ENCODE results near the gene DHX16. TPM values are rescaled to one million over a fixed set of nuclear protein-coding genes. Genes with fewer than 3 reads are reported as not detected.
"Not testable (repeated sequence)": the region's sequence is repeated elsewhere in the genome, so short reads cannot be mapped to it uniquely, and the experiment has no call there.

DHX16 gene
- total RNA-seq = 53.4 and 56.7 TPM in 2 replicates

DNA sequence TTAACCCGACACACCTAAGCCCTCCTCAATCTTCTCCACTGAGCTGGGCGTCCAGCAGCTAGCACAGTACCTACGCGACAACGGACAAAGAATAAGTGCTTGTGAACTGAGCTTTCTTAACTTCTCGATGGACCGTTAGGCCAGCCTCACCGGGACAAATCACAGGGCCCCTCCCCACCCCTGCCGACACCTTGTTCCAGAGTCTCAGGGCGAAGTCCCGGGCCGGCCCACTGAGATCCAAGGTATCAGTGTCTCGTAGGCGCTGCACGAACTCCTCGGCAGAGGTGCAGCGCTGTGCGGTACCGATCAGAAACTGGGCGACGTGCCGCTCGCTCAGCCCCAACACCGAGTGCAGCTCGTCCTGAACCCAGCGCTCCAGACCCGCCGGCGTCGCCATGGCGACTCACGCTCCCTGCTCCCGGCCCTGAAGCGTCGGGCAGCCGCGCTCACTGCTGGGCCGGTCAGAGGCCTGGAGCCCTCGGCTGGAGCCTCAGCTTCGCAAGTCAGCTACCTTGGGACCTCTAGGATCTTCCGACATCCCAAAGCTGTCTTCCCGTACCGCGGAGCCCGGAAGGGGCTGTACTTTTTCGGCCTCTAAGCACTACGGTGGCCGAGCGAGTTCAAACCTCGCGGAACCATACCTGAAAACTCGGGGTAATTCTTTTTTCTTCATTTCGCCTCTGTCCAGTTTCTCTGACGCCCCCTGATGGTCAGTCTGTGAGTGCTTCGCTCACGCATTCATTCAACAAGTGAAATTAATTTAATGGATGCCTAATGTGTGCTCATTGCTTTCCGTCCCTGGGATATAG lies at the start of gene DHX16:
TSS of gene DHX16 (minus strand) at position 562 of the 809 bp plus-strand sequence. CDS start at position 397, 165 bp downstream.
- intact Hi-C loops (cut with micrococcal nuclease) = loop anchor here (1.0 to 10.0 kb wide), 3 partner anchors 25 to 188 kb away; partner anchors contain the start of genes C6orf136, HLA-E, MRPS18B and PPP1R10
- Mint-ChIP-seq H3K27me3 (no peaks in the 10 kb centered on the region), H3K36me3 (ENCODE audit: low read depth) (peaks cover 41% of the 10 kb centered on the region), H3K27ac (peak within 1 kb of the TSS; percentile 54), H3K9me3 (no peaks in the 10 kb centered on the region), H3K4me1 (peaks cover 32% of the 10 kb centered on the region), H3K4me3 (peak within 1 kb of the TSS; percentile 80)
- peak; percentile 97 for DNase-seq

DNA sequence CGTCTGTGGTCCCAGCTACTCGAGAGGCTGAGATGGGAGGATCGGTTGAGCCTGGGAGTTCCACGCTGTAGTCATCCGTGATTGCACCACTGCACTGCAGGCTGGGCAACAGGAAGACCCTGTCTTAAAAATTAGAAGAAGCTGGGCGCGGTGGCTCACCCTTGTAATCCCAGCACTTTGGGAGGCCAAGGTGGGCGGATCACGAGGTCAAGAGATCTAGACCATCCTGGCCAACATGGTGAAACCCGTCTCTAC lies 49.1 kb upstream of the DHX16 start:
- intact Hi-C loops (cut with micrococcal nuclease) = loop anchor here (1.0 to 10.0 kb wide), 3 partner anchors 9 to 363 kb away; no protein-coding TSS in a partner anchor
- Mint-ChIP-seq H3K4me1 (peaks cover 44% of the 10 kb centered on the region), H3K36me3 (ENCODE audit: low read depth) (peaks cover 61% of the 10 kb centered on the region), H3K4me3 (peak overlapping the region; percentile 95), H3K27ac (peak overlapping the region; percentile 97)
- not testable (repeated sequence) for H3K9me3 Mint-ChIP-seq, H3K27me3 Mint-ChIP-seq
- DNase-seq = peak; percentile 75

DNA sequence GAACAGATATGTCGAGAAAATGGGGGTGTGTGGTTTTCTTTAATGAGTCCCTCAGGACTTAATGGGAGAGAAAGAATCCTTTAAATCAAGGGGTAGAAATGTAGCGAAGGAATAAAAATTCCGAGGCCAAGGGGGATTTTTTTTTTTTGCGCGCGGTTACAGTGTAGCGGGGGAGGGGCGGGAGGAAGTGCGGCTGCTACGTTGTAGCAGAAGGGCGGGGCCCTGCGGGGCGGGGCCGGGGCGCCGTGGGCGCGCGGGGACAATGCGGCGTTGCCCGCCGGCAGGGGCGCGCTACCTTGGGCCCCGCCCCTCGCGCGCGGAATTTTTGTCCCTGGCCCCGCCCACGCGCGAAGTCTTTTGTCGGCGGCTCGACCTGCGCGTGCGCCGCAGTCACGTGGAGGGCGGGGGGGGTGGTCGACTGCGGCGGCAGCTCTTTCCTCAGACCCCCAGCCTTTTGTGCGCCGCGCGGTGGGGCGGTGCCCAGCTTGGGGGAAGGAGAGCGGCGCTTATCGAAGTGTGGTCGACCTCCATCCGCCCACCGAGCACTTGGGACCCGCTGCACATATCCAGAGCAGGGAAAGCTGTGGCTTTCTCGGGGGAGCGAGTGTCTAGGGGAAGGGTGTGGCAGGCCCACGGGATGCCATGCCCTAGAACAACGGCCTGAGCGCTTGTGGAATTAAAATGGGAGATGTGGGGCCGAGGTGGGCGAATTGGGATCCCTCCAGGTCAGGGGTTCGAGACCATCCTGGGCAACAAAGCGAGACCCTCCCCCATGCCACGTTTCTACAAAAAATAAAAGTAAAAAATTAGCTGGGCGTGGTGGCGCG lies 48.6 kb upstream of the DHX16 start:
- no peaks in the 10 kb centered on the region for H3K27me3 Mint-ChIP-seq
- peaks cover 60% of the 10 kb centered on the region for H3K36me3 Mint-ChIP-seq (ENCODE audit: low read depth)
- peak overlapping the region; percentile 95 for H3K4me3 Mint-ChIP-seq
- no peaks in the 10 kb centered on the region for H3K9me3 Mint-ChIP-seq
- peak overlapping the region; percentile 97 for H3K27ac Mint-ChIP-seq
- H3K4me1 Mint-ChIP-seq = peaks cover 45% of the 10 kb centered on the region
- intact Hi-C loops (cut with micrococcal nuclease) = loop anchor here (1.0 to 10.0 kb wide), 5 partner anchors 10 to 363 kb away; partner anchors contain the start of genes MRPS18B and PPP1R10
- DNase-seq = peak; percentile 99

- peak; percentile 89 for DNase-seq
- Mint-ChIP-seq H3K4me1 (peaks cover 51% of the 10 kb centered on the region), H3K27me3 (no peaks in the 10 kb centered on the region), H3K27ac (peak overlapping the region; percentile 97), H3K4me3 (peak overlapping the region; percentile 95), H3K9me3 (no peaks in the 10 kb centered on the region), H3K36me3 (ENCODE audit: low read depth) (peaks cover 59% of the 10 kb centered on the region)
- intact Hi-C loops (cut with micrococcal nuclease) = loop anchor here (1.0 to 10.0 kb wide), 4 partner anchors 16 to 364 kb away; partner anchors contain the start of genes GNL1, MRPS18B and PPP1R10
Observed at GRCh38 chr6:30720738-30721197, 48.0 kb upstream of the DHX16 start.

DNA sequence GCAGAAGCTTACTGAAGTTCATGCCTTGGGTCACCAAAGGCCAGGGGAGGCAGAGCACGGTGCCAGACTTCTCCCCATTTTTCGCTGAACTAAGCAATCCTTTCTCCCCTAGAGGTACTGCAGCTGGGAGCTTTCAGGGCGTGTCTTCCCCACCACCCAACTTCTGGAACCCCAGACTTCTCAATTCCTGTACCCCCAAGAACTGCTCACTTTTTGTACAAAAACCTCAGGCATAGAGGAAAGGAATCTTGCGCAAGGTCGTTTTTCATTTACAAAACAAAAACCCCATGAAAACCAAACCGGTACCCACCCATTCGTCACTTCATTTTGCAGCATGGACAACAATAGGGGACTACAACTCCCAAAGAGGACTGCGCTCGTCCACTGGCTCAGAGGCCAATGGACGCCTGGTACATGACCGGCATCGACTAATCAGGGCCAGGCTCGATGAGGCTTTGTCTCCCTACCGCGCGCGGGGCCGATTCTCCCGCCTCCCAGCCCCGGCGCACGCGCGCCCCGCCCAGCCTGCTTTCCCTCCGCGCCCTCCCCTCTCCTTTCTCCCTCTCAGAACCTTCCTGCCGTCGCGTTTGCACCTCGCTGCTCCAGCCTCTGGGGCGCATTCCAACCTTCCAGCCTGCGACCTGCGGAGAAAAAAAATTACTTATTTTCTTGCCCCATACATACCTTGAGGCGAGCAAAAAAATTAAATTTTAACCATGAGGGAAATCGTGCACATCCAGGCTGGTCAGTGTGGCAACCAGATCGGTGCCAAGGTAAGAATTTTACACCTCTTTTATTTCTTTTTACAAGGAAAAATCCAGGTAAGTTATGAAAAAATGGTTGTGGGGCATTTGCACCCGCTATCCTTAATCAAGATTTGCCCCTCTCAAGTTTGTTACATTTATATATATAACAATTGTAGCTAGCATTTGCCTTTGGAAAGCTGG lies 47.3 kb upstream of the DHX16 start, which contains the start of gene TUBB:
TSS of gene TUBB (plus strand) at position 562 of the 947 bp plus-strand sequence. CDS start at position 717, 155 bp downstream.
- H3K27ac Mint-ChIP-seq = peak within 1 kb of the TSS; percentile 97
- H3K9me3 Mint-ChIP-seq = no peaks in the 10 kb centered on the region
- peaks cover 50% of the 10 kb centered on the region for H3K4me1 Mint-ChIP-seq
- peaks cover 57% of the 10 kb centered on the region for H3K36me3 Mint-ChIP-seq (ENCODE audit: low read depth)
- peak; percentile 98 for DNase-seq
- H3K4me3 Mint-ChIP-seq = peak within 1 kb of the TSS; percentile 95
- intact Hi-C loops (cut with micrococcal nuclease) = loop anchor here (1.0 to 10.0 kb wide), 3 partner anchors 17 to 365 kb away; partner anchors contain the start of gene GNL1
- no peaks in the 10 kb centered on the region for H3K27me3 Mint-ChIP-seq

DNA sequence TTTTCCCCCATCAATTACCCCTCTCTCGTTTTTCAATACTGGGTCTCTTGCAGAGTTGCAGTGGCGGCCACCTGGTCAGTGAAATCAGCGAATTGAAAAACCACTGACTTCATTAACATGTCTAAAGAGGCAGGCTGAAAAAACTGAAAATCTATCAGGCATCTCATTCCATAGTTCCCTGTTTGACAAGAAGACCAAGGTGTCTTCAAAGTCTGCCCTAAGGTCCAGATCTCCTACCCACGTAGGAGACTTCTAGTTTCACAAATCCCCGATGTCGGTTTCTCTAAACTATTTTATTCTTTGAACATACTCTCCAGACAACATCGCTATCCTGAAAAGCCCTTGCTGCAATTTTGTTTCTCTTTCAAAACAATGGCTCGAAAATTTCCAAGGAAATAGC lies 46.5 kb upstream of the DHX16 start:
- Mint-ChIP-seq H3K27me3 (no peaks in the 10 kb centered on the region), H3K4me1 (peaks cover 47% of the 10 kb centered on the region), H3K9me3 (no peaks in the 10 kb centered on the region), H3K27ac (peak overlapping the region; percentile 97), H3K4me3 (peak overlapping the region; percentile 95), H3K36me3 (ENCODE audit: low read depth) (peaks cover 57% of the 10 kb centered on the region)
- intact Hi-C loops (cut with micrococcal nuclease) = no loop called here
- DNase-seq = no peak

DNA sequence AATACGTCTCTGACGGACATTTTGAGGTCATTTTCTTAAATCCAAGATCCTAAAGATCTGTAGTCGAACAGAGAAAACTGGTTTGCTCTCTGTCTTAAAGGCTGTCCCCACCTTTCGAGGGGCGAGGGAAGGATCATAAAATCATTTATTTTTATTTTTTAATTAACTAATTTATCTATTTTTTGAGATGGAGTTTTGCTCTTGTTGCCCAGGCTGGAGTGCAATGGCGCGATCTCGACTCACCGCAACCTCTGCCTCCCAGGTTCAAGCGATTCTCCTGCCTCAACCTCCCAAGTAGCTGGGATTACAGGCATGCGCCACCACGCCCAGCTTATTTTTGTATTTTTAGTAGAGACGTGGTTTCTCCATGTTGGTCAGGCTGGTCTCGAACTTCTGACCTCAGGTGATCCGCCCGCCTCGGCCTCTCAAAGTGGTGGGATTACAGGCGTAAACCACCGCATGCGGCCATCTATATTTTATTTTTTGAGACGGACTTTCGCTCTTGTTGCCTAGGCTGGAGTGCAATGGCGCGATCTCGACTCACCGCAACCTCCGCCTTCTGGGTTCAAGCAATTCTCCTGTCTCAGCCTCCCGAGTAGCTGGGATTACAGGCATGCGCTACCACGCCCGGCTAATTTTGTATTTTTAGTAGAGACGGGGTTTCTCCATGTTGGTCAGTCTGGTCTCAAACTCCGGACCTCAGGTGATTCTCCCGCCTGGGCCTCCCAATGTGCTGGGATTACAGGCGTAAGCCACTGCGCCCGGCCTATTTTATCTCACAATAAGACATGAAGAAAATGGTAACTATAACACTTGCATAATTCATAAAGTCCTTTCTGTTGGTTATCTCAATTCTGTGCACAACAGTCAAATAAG lies 45.3 kb upstream of the DHX16 start:
- H3K4me1 Mint-ChIP-seq = peaks cover 42% of the 10 kb centered on the region
- not testable (repeated sequence) for H3K27me3 Mint-ChIP-seq, H3K9me3 Mint-ChIP-seq
- peak overlapping the region; percentile 99 for H3K27ac Mint-ChIP-seq
- DNase-seq = peak; percentile 61
- peaks cover 55% of the 10 kb centered on the region for H3K36me3 Mint-ChIP-seq (ENCODE audit: low read depth)
- intact Hi-C loops (cut with micrococcal nuclease) = loop anchor here (1.0 to 2.0 kb wide), 7 partner anchors 24 to 161 kb away; partner anchors contain the start of genes ABCF1, C6orf136, FLOT1 and MRPS18B
- H3K4me3 Mint-ChIP-seq = peak overlapping the region; percentile 95

DNA sequence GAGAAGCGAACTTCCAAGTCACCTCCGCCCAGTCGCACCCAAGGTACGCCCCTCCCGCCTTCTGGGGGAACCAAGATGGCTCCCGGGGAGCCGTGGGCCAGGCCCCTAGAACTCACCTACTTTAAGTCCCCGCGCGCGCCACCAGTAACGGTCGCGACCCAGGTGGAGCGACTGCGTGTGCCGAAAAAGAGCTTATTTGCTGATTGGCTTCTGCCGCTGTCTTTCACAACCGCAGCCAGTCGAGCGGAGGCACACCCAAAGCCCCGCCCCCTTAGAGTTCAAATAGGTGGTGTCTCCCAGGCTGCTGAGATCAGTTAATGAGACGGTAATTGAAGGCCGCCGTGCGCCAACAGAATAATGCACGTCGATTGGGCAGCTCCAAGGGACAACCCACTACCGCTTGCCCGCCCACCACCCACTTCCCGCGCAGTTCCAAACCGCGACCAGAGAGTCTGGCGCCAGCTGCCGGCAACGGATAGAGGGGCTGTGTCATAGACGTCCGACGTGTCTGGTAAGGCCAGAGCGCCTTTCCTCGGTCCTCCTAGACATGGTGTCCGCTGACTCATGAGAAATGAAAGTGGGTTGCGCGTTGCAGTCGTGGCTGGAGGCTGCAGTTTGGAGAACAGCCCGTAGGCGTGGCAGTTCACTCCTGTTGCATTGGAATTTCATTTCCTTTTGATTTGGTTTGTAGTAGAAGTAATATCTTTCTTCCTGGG lies 44.5 kb upstream of the DHX16 start, which contains the start of gene MDC1:
TSS of gene MDC1 (minus strand) at position 153 of the 716 bp plus-strand sequence. CDS start 2,106 bp downstream, outside the sequence.
- intact Hi-C loops (cut with micrococcal nuclease) = loop anchor here (1.0 to 2.0 kb wide), 7 partner anchors 25 to 160 kb away; partner anchors contain the start of genes ABCF1, C6orf136, FLOT1 and MRPS18B
- Mint-ChIP-seq H3K4me1 (peaks cover 44% of the 10 kb centered on the region), H3K27ac (peak within 1 kb of the TSS; percentile 99), H3K4me3 (peak within 1 kb of the TSS; percentile 95), H3K9me3 (no peaks in the 10 kb centered on the region), H3K36me3 (ENCODE audit: low read depth) (peaks cover 55% of the 10 kb centered on the region), H3K27me3 (no peaks in the 10 kb centered on the region)
- DNase-seq = peak; percentile 99

GRCh38 chr6:30716879-30717128 lies 44.0 kb upstream of the DHX16 start:
- H3K4me3 Mint-ChIP-seq = peak overlapping the region; percentile 95
- peaks cover 54% of the 10 kb centered on the region for H3K36me3 Mint-ChIP-seq (ENCODE audit: low read depth)
- no peaks in the 10 kb centered on the region for H3K9me3 Mint-ChIP-seq
- peak overlapping the region; percentile 99 for H3K27ac Mint-ChIP-seq
- peaks cover 49% of the 10 kb centered on the region for H3K4me1 Mint-ChIP-seq
- no peaks in the 10 kb centered on the region for H3K27me3 Mint-ChIP-seq
- intact Hi-C loops (cut with micrococcal nuclease) = loop anchor here (1.0 to 2.0 kb wide), 7 partner anchors 25 to 160 kb away; partner anchors contain the start of genes ABCF1, C6orf136, FLOT1 and MRPS18B
- DNase-seq = no peak

GRCh38 chr6:30714263-30714662 lies 41.5 kb upstream of the DHX16 start:
- no peak for DNase-seq
- no peaks in the 10 kb centered on the region for H3K27me3 Mint-ChIP-seq
- H3K36me3 Mint-ChIP-seq (ENCODE audit: low read depth) = peaks cover 59% of the 10 kb centered on the region
- H3K9me3 Mint-ChIP-seq = no peaks in the 10 kb centered on the region
- H3K4me3 Mint-ChIP-seq = no peak overlapping the region
- intact Hi-C loops (cut with micrococcal nuclease) = no loop called here
- peaks cover 57% of the 10 kb centered on the region for H3K4me1 Mint-ChIP-seq
- no peak overlapping the region for H3K27ac Mint-ChIP-seq

DNA sequence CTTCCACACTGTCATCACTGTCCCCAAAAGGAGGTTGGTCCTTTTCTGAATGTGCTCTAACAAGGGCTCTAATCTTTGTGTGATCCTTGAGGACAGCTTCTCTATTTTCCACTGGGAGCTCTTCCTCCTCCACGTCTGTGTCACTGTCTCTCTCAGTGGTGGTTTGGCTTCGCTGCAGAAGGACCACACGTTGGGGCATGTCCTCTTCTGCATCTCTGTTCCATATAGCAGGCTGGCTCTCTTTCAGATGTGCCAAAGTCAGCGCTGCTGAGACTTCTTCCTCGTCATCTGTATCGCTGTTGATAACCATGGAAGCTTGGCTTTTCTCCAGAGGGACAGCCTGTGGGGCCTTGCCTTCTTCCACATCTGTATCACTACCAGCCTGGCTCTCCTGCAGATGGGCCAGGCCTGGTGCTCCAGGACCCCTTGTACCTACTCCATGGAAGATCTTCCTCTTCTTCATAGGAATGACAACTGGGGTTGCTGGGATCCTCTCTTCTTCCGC lies 39.7 kb upstream of the DHX16 start:
- H3K4me1 Mint-ChIP-seq = peaks cover 48% of the 10 kb centered on the region
- no peak for DNase-seq
- peak overlapping the region; percentile 66 for H3K27ac Mint-ChIP-seq
- H3K36me3 Mint-ChIP-seq (ENCODE audit: low read depth) = peaks cover 72% of the 10 kb centered on the region
- H3K27me3 Mint-ChIP-seq = no peaks in the 10 kb centered on the region
- no peaks in the 10 kb centered on the region for H3K9me3 Mint-ChIP-seq
- H3K4me3 Mint-ChIP-seq = peak overlapping the region; percentile 59
- intact Hi-C loops (cut with micrococcal nuclease) = no loop called here

All from activated CD4-positive, alpha-beta T cell treated with anti-CD3 and anti-CD28 coated beads, Interleukin-2, amount 10 ng/mL, durations not matched to agents 24 days and 14 days (primary cell).